Measurements from ENCODE around the gene CLASP1.

DNA sequence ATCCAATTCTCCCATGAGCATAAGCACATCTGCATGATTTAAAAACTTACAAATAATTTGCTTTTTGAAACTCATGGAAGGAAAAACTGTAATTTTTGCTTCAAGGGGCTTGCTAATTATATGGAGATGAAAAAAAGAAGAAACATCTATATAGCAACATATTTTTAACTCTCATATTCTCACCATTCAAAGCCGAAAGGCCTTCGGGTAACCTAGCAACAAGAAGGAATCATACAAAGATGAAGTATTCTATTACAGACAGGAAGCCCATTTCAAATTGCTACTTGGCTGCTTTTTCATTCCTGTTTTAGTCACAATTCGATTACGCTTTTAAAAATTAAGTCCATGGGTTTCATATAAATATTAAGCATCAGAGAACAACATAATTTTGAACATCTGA is 157.7 kb downstream of the CLASP1 start:
- TF ChIP-seq, protein P1, sequence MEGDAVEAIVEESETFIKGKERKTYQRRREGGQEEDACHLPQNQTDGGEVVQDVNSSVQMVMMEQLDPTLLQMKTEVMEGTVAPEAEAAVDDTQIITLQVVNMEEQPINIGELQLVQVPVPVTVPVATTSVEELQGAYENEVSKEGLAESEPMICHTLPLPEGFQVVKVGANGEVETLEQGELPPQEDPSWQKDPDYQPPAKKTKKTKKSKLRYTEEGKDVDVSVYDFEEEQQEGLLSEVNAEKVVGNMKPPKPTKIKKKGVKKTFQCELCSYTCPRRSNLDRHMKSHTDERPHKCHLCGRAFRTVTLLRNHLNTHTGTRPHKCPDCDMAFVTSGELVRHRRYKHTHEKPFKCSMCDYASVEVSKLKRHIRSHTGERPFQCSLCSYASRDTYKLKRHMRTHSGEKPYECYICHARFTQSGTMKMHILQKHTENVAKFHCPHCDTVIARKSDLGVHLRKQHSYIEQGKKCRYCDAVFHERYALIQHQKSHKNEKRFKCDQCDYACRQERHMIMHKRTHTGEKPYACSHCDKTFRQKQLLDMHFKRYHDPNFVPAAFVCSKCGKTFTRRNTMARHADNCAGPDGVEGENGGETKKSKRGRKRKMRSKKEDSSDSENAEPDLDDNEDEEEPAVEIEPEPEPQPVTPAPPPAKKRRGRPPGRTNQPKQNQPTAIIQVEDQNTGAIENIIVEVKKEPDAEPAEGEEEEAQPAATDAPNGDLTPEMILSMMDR (IDR thresholded peaks at IDR 0.05): no peak
- no peak for TF ChIP-seq POLR2A (IDR thresholded peaks at IDR 0.05)
